GM10266 (cell line): ENCODE results near the gene RGL3.
A peak's percentile ranks its signal among the peaks of the same experiment; 100 is the strongest.
"Not testable (repeated sequence)": the region's sequence is repeated elsewhere in the genome, so short reads cannot be mapped to it uniquely, and the experiment has no call there.

Source experiments
- DNase-seq: peaks from one replicate; pipeline ENCODE4 v3.0.0; 2012; ENCODE audit errors: extremely low spot score
- CTCF ChIP-seq: IDR thresholded peaks from 2 replicates; pipeline ENCODE4 v1.5.1; 2012; ENCODE audit warnings: mild to moderate bottlenecking, low read depth; ENCODE audit not compliant: control insufficient read depth, insufficient read depth; ENCODE audit errors: missing control alignments

Gene RGL3

DNA sequence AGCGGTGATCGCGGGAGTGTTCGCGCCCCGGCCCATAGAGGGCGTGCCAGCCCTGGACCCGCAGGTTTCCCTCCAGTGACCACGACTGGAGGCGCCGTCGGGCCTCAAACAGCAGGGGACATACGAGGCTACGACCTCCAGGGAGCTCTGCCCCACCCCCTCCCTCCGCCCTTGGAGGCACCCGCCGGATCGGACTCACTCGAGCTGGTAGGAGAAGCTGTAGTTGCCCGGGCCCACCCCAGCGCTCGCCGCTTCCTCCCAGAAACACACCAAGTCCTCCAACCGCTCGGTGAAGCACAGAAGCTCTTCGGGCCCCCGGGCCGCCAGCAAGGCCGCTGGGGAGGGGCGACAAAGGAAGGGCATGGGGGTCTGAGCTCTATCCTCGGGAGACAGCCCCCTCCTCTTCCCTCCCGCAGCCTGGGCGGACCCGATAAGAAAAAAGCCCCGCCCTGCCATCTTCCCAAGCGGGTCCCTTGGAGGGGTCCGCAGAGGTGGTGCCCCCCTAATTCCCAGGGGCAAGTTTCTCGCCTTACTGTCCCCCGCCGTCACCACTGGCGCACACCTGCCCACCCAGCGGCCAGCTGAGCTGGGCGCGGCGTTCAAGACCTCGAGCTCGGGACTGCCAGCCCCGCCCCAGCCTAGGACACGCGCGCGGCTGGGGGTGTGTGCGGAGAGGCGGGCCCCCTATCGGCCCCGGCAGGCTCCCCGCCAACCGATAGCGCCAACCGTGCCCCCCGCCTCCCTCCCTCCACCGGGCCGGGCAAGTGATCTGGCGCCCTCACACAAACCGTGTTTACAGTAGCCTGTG is 36.0 kb downstream of the RGL3 start:
- TF ChIP-seq CTCF, result peak; percentile 83
- peak; percentile 66 for DNase-seq

GRCh38 chr19:11380653-11381537 is 38.2 kb downstream of the RGL3 start:
- peak; percentile 99 for DNase-seq
- peak; percentile 78 for TF ChIP-seq CTCF

GRCh38 chr19:11379857-11380350 is 39.2 kb downstream of the RGL3 start:
- no peak for TF ChIP-seq CTCF
- no peak for DNase-seq

- DNase-seq, result not testable (repeated sequence)
Observed at GRCh38 chr19:11379269-11379845, 39.8 kb downstream of the RGL3 start.

GRCh38 chr19:11378319-11379189 is 40.6 kb downstream of the RGL3 start:
- DNase-seq, result no peak
- peak; percentile 63 for TF ChIP-seq CTCF

DNA sequence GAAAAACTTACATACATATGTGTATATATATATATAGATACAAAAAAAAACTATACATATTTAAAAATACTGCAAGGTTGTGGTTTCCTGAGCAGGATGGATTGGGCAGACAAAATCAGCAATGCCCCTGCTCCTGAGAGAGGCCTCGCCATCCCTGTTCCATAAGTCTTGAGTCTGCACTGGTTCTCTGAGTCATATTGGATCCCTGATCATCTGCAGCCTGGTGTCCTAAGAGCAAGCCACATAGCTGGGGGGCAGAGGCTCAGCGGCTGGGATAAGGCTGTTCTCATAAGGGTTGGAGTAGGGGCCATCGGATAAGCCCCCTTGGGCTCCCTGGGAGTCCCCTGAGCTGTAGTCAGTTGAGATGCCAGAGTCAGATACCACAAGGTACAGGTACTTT is 41.4 kb downstream of the RGL3 start:
- TF ChIP-seq CTCF, result no peak
- no peak for DNase-seq

DNA sequence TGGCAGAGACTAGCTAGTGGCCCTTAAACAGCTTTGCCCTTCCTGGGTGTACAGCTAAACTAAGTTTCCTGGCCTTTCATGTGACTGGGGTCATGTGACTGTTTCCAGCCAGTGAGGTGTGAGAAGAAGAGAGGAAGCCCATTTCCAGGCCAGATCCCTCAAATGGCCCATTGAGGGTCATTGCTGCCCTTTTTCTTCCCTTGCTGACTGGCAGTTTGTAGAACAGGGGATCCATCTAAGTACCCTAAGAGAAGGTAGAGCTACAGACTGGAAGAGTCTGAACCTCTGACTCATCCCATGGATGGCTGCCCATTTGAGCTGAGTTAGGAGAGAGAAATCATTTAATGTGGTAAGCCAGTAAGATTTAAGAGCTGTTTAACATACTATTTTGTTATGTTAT is 41.9 kb downstream of the RGL3 start:
- no peak for TF ChIP-seq CTCF
- no peak for DNase-seq
